GM23338 (cell line): Measurements from ENCODE around the gene PLIN4. TPM values are rescaled to one million over a fixed set of nuclear protein-coding genes. Genes with fewer than 3 reads are reported as not detected.

Source experiments
- ATAC-seq: fragments of 200-7000 bp; cut with Tn5 transposase; 3 replicates; pipeline ENCODE4 v1.9.1; 2020
- DNase-seq: peaks from one replicate; pipeline ENCODE4 v3.0.0-alpha.2; 2015; ENCODE audit warnings: low spot score
- H2AFZ ChIP-seq: fragments of 200-600 bp; sonication (generic); 2 replicates; pipeline ENCODE4 v1.8.0; 2016; ENCODE audit warnings: antibody characterized with exemption, mild to moderate bottlenecking, moderate library complexity
- H3F3A ChIP-seq: fragments of 200-600 bp; sonication (generic); replicated peaks from 2 replicates; pipeline ENCODE4 v1.8.0; 2017; ENCODE audit warnings: antibody characterized with exemption, mixed run types, low read depth
- H3K27ac ChIP-seq: fragments of 200-600 bp; sonication (generic); 2 replicates; pipeline ENCODE4 v1.6.1; 2016; ENCODE audit warnings: low read depth
- H3K27me3 ChIP-seq: fragments of 200-600 bp; sonication (generic); 2 replicates; pipeline ENCODE4 v1.8.0; 2016; ENCODE audit warnings: mild to moderate bottlenecking, mixed run types, moderate library complexity; ENCODE audit not compliant: insufficient read depth
- H3K36me3 ChIP-seq: fragments of 200-600 bp; sonication (generic); 2 replicates; pipeline ENCODE4 v1.8.0; 2016; ENCODE audit warnings: mild to moderate bottlenecking; ENCODE audit not compliant: insufficient read depth
- H3K4me1 ChIP-seq: fragments of 200-600 bp; sonication (generic); 2 replicates; pipeline ENCODE4 v1.8.0; 2016; ENCODE audit warnings: mild to moderate bottlenecking, moderate library complexity; ENCODE audit not compliant: insufficient read depth
- H3K4me2 ChIP-seq: fragments of 200-600 bp; sonication (generic); 2 replicates; pipeline ENCODE4 v1.7.1; 2017; ENCODE audit warnings: mixed run types
- H3K4me3 ChIP-seq: fragments of 200-600 bp; sonication (generic); 2 replicates; pipeline ENCODE4 v1.6.1; 2016; ENCODE audit warnings: mixed run types
- H3K79me2 ChIP-seq: fragments of 200-600 bp; sonication (generic); replicated peaks from 2 replicates; pipeline ENCODE4 v1.8.0; 2017; ENCODE audit warnings: mild to moderate bottlenecking; ENCODE audit not compliant: insufficient read depth
- H3K9me2 ChIP-seq: fragments of 200-600 bp; sonication (generic); 2 replicates; pipeline ENCODE4 v1.8.0; 2017; ENCODE audit not compliant: insufficient read depth
- H4K20me1 ChIP-seq: fragments of 200-600 bp; sonication (generic); replicated peaks from 2 replicates; pipeline ENCODE4 v1.8.0; 2017; ENCODE audit warnings: mild to moderate bottlenecking; ENCODE audit not compliant: insufficient read depth
- H3K27ac Mint-ChIP-seq: 2 replicates; pipeline ENCODE4 v1.8.0; 2020; ENCODE audit warnings: inconsistent platforms, mild to moderate bottlenecking, moderate library complexity, mixed read lengths
- H3K27me3 Mint-ChIP-seq: 3 replicates; pipeline ENCODE4 v1.8.0; 2022; ENCODE audit warnings: low read depth, mild to moderate bottlenecking, moderate library complexity, mixed read lengths, inconsistent platforms; ENCODE audit not compliant: insufficient read depth, poor library complexity
- H3K36me3 Mint-ChIP-seq: 3 replicates; pipeline ENCODE4 v1.8.0; 2021; ENCODE audit warnings: low read depth, mild to moderate bottlenecking, inconsistent platforms, moderate library complexity, mixed read lengths
- H3K4me1 Mint-ChIP-seq: 3 replicates; pipeline ENCODE4 v1.8.0; 2020; ENCODE audit warnings: mild to moderate bottlenecking, inconsistent platforms, mixed read lengths
- H3K4me3 Mint-ChIP-seq: 3 replicates; pipeline ENCODE4 v1.8.0; 2021; ENCODE audit warnings: moderate library complexity, mild to moderate bottlenecking, inconsistent platforms, mixed read lengths
- H3K9me3 Mint-ChIP-seq: 3 replicates; pipeline ENCODE4 v1.8.0; 2020; ENCODE audit warnings: moderate library complexity, mild to moderate bottlenecking, inconsistent platforms, mixed read lengths
- CREB1 ChIP-seq: fragments of 250-450 bp; sonication (Bioruptor Pico); IDR thresholded peaks from 2 replicates; pipeline ENCODE4 v1.5.0; 2020; ENCODE audit warnings: low read depth, mild to moderate bottlenecking, moderate library complexity
- EZH2 ChIP-seq: fragments of 200-600 bp; sonication (generic); IDR thresholded peaks from one replicate; pipeline ENCODE4 v1.8.0; 2017; ENCODE audit warnings: antibody characterized with exemption, mild to moderate bottlenecking, low read depth; ENCODE audit not compliant: unreplicated experiment
- EZH2phosphoT487 ChIP-seq: fragments of 200-600 bp; sonication (generic); IDR thresholded peaks from one replicate; pipeline ENCODE4 v1.8.1; 2018; ENCODE audit warnings: antibody characterized with exemption; ENCODE audit not compliant: unreplicated experiment
- JUNB ChIP-seq: IDR thresholded peaks from one replicate; pipeline ENCODE4 v1.6.1; 2016; ENCODE audit warnings: antibody characterized with exemption; ENCODE audit not compliant: unreplicated experiment
- NANOG ChIP-seq: IDR thresholded peaks from 2 replicates; pipeline ENCODE4 v1.6.1; 2016; ENCODE audit warnings: antibody characterized with exemption, borderline replicate concordance
- POLR2AphosphoS5 ChIP-seq: IDR thresholded peaks from 2 replicates; pipeline ENCODE4 v1.6.1; 2016; ENCODE audit warnings: antibody characterized with exemption, low read depth
- STAT1 ChIP-seq: IDR thresholded peaks from one replicate; pipeline ENCODE4 v1.6.1; 2016; ENCODE audit warnings: antibody characterized with exemption; ENCODE audit not compliant: unreplicated experiment
- ZNF114 ChIP-seq: fragments of 250-450 bp; sonication (Bioruptor Pico); IDR thresholded peaks from 2 replicates; pipeline ENCODE4 v1.5.0; 2020; ENCODE audit warnings: mild to moderate bottlenecking, moderate library complexity
- ZNF331 ChIP-seq: fragments of 250-450 bp; sonication (Bioruptor Pico); IDR thresholded peaks from 2 replicates; pipeline ENCODE4 v1.5.0; 2020; ENCODE audit warnings: low read depth, mild to moderate bottlenecking, moderate library complexity
- polyA plus RNA-seq: library from polyadenylated mRNA; unstranded; fragments of >200 nt; fragmentation: Nextera tagmentation; extraction: Ambion mirVana; gene quantifications from 2 replicates; pipeline ENCODE4 v1.2.1, GENCODE V29; 2016
- total RNA-seq: library from RNA; depleted of rRNA; stranded (reverse); fragments of >200 nt; shearing (Covaris generic); gene quantifications from 2 replicates; pipeline ENCODE4 v1.2.3, GENCODE V29; 2014
- TF ChIP-seq, protein P1 (sequence below): IDR thresholded peaks from 2 replicates; pipeline ENCODE4 v1.6.1; 2016; ENCODE audit warnings: antibody characterized with exemption
- TF ChIP-seq, protein P2 (sequence below), 2 experiments: fragments of 200-600 bp in 1 of 2; sonication (generic) in 1 of 2; conservative IDR thresholded peaks; 2 replicates each; pipeline versions ENCODE4 v1.5.1 to v1.6.1; 2016 to 2017; ENCODE audit warnings: antibody characterized with exemption in 2 of 2, low read depth in 2 of 2, mild to moderate bottlenecking in 2 of 2, moderate library complexity in 1 of 2
- TF ChIP-seq, protein P3 (sequence below): fragments of 250-450 bp; sonication (Bioruptor Pico); IDR thresholded peaks from 2 replicates; pipeline ENCODE4 v1.5.0; 2020; ENCODE audit warnings: mild to moderate bottlenecking, moderate library complexity
- TF ChIP-seq, protein P4 (sequence below): IDR thresholded peaks from one replicate; pipeline ENCODE4 v1.6.1; 2018; ENCODE audit warnings: antibody characterized with exemption; ENCODE audit not compliant: unreplicated experiment

Gene PLIN4
- total and polyA plus RNA-seq, 2 experiments from 2014 or later, result 0.19 to 0.59 TPM

DNA sequence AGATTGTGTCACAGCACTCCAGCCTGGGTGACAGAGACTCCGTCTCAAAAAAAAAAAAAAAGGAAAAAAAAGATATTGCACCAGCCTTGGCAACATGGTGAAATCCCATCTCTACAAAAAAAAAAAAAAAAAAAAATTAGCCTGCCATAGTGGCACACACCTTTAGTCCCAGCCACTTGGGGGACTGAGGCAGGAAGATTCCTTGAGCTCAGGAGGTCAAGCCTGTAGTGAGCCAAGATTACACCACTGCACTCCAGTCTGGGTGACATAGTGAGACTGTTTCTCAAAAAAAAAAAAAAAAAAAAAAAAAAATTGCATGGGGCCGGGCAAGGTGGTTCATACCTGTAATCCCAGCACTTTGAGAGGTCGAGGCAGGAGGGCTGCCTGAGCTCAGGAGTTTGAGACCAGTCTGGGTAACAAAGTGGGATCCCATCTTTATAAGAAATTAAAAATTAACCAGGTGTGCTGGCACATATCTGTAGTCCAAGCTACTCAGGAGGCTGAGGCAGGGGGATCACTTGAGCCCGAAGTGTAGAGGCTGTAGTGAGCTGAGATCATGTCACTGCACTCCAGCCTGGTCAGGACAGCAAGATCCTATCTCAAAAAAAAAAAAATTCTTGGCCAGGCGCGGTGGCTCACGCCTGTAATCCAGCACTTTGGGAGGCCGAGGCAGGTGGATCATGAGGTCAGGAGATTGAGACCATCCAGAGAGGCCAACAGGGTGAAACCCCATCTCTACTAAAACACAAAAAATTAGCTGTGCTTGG, 53.3 kb downstream of the PLIN4 start:
- DNase-seq (no peak), ATAC-seq (no peak)
- no peaks in the 10 kb centered on the region for H3K4me1 Mint-ChIP-seq
- Histone ChIP-seq H3K9me2 (no peaks in the 10 kb centered on the region), H3K4me1 (no peaks in the 10 kb centered on the region), H3K27me3 (no peaks in the 10 kb centered on the region), H3F3A (no peaks in the 10 kb centered on the region), H3K79me2 (no peaks in the 10 kb centered on the region), H3K27ac (no peak overlapping the region), H3K36me3 (no peaks in the 10 kb centered on the region), H3K4me3 (no peak overlapping the region), H2AFZ (no peak overlapping the region), H4K20me1 (no peaks in the 10 kb centered on the region), H3K4me2 (no peak overlapping the region)
- no peak overlapping the region for H3K27ac Mint-ChIP-seq
- H3K36me3 Mint-ChIP-seq, result no peaks in the 10 kb centered on the region
- no peaks in the 10 kb centered on the region for H3K9me3 Mint-ChIP-seq
- H3K4me3 Mint-ChIP-seq, result no peak overlapping the region
- no peaks in the 10 kb centered on the region for H3K27me3 Mint-ChIP-seq
- TF ChIP-seq JUNB (no peak), POLR2AphosphoS5 (no peak), EZH2 (no peak), CREB1 (CRISPR knock-in tag) (no peak), NANOG (no peak), ZNF114 (CRISPR knock-in tag) (no peak), STAT1 (no peak), EZH2phosphoT487 (no peak), ZNF331 (CRISPR knock-in tag) (no peak)
- TF ChIP-seq, protein P1, sequence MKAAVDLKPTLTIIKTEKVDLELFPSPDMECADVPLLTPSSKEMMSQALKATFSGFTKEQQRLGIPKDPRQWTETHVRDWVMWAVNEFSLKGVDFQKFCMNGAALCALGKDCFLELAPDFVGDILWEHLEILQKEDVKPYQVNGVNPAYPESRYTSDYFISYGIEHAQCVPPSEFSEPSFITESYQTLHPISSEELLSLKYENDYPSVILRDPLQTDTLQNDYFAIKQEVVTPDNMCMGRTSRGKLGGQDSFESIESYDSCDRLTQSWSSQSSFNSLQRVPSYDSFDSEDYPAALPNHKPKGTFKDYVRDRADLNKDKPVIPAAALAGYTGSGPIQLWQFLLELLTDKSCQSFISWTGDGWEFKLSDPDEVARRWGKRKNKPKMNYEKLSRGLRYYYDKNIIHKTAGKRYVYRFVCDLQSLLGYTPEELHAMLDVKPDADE, result no peak
- TF ChIP-seq, protein P2, sequence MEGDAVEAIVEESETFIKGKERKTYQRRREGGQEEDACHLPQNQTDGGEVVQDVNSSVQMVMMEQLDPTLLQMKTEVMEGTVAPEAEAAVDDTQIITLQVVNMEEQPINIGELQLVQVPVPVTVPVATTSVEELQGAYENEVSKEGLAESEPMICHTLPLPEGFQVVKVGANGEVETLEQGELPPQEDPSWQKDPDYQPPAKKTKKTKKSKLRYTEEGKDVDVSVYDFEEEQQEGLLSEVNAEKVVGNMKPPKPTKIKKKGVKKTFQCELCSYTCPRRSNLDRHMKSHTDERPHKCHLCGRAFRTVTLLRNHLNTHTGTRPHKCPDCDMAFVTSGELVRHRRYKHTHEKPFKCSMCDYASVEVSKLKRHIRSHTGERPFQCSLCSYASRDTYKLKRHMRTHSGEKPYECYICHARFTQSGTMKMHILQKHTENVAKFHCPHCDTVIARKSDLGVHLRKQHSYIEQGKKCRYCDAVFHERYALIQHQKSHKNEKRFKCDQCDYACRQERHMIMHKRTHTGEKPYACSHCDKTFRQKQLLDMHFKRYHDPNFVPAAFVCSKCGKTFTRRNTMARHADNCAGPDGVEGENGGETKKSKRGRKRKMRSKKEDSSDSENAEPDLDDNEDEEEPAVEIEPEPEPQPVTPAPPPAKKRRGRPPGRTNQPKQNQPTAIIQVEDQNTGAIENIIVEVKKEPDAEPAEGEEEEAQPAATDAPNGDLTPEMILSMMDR (conservative IDR thresholded peaks at IDR 0.05; ENCODE audit: low read depth in 2 of 2), result no peak
- TF ChIP-seq, protein P3, sequence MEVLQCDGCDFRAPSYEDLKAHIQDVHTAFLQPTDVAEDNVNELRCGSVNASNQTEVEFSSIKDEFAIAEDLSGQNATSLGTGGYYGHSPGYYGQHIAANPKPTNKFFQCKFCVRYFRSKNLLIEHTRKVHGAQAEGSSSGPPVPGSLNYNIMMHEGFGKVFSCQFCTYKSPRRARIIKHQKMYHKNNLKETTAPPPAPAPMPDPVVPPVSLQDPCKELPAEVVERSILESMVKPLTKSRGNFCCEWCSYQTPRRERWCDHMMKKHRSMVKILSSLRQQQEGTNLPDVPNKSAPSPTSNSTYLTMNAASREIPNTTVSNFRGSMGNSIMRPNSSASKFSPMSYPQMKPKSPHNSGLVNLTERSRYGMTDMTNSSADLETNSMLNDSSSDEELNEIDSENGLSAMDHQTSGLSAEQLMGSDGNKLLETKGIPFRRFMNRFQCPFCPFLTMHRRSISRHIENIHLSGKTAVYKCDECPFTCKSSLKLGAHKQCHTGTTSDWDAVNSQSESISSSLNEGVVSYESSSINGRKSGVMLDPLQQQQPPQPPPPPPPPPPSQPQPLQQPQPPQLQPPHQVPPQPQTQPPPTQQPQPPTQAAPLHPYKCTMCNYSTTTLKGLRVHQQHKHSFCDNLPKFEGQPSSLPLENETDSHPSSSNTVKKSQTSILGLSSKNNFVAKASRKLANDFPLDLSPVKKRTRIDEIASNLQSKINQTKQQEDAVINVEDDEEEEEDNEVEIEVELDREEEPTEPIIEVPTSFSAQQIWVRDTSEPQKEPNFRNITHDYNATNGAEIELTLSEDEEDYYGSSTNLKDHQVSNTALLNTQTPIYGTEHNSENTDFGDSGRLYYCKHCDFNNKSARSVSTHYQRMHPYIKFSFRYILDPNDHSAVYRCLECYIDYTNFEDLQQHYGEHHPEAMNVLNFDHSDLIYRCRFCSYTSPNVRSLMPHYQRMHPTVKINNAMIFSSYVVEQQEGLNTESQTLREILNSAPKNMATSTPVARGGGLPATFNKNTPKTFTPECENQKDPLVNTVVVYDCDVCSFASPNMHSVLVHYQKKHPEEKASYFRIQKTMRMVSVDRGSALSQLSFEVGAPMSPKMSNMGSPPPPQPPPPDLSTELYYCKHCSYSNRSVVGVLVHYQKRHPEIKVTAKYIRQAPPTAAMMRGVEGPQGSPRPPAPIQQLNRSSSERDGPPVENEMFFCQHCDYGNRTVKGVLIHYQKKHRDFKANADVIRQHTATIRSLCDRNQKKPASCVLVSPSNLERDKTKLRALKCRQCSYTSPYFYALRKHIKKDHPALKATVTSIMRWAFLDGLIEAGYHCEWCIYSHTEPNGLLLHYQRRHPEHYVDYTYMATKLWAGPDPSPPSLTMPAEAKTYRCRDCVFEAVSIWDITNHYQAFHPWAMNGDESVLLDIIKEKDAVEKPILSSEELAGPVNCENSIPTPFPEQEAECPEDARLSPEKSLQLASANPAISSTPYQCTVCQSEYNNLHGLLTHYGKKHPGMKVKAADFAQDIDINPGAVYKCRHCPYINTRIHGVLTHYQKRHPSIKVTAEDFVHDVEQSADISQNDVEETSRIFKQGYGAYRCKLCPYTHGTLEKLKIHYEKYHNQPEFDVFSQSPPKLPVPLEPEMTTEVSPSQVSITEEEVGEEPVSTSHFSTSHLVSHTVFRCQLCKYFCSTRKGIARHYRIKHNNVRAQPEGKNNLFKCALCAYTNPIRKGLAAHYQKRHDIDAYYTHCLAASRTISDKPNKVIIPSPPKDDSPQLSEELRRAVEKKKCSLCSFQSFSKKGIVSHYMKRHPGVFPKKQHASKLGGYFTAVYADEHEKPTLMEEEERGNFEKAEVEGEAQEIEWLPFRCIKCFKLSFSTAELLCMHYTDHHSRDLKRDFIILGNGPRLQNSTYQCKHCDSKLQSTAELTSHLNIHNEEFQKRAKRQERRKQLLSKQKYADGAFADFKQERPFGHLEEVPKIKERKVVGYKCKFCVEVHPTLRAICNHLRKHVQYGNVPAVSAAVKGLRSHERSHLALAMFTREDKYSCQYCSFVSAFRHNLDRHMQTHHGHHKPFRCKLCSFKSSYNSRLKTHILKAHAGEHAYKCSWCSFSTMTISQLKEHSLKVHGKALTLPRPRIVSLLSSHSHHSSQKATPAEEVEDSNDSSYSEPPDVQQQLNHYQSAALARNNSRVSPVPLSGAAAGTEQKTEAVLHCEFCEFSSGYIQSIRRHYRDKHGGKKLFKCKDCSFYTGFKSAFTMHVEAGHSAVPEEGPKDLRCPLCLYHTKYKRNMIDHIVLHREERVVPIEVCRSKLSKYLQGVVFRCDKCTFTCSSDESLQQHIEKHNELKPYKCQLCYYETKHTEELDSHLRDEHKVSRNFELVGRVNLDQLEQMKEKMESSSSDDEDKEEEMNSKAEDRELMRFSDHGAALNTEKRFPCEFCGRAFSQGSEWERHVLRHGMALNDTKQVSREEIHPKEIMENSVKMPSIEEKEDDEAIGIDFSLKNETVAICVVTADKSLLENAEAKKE (CRISPR knock-in tag), result no peak
- TF ChIP-seq, protein P4, sequence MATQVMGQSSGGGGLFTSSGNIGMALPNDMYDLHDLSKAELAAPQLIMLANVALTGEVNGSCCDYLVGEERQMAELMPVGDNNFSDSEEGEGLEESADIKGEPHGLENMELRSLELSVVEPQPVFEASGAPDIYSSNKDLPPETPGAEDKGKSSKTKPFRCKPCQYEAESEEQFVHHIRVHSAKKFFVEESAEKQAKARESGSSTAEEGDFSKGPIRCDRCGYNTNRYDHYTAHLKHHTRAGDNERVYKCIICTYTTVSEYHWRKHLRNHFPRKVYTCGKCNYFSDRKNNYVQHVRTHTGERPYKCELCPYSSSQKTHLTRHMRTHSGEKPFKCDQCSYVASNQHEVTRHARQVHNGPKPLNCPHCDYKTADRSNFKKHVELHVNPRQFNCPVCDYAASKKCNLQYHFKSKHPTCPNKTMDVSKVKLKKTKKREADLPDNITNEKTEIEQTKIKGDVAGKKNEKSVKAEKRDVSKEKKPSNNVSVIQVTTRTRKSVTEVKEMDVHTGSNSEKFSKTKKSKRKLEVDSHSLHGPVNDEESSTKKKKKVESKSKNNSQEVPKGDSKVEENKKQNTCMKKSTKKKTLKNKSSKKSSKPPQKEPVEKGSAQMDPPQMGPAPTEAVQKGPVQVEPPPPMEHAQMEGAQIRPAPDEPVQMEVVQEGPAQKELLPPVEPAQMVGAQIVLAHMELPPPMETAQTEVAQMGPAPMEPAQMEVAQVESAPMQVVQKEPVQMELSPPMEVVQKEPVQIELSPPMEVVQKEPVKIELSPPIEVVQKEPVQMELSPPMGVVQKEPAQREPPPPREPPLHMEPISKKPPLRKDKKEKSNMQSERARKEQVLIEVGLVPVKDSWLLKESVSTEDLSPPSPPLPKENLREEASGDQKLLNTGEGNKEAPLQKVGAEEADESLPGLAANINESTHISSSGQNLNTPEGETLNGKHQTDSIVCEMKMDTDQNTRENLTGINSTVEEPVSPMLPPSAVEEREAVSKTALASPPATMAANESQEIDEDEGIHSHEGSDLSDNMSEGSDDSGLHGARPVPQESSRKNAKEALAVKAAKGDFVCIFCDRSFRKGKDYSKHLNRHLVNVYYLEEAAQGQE, result no peak
